PC-3 (cell line): Measurements from ENCODE around the gene AASDHPPT. TPM values are rescaled to one million over a fixed set of nuclear protein-coding genes. Genes with fewer than 3 reads are reported as not detected.

Experiments used
- ATAC-seq: fragments of 200-7000 bp; cut with Tn5 transposase; 2 replicates; pipeline ENCODE4 v1.9.1; 2020; ENCODE audit warnings: mild to moderate bottlenecking, moderate library complexity
- BruUV-seq: library from RNA; stranded (reverse); fragments of 400-500 nt; replicated peaks from 2 replicates; lab custom pipeline; 2021; lab: Mats Ljungman, UMichigan
- CTCF ChIA-PET: fragments of 300-600 bp; sonication (Branson Sonifier 250); formaldehyde crosslinking; loops from one replicate; lab custom pipeline; 2022; ENCODE audit warnings: antibody characterized with exemption; lab: Charles Lee
- POLR2A ChIA-PET: fragments of 300-600 bp; sonication (Branson Sonifier 250); formaldehyde crosslinking; loops from one replicate; lab custom pipeline; 2022; ENCODE audit warnings: antibody characterized with exemption; ENCODE audit not compliant: unreplicated experiment; lab: Charles Lee
- DNase-seq: peaks from one replicate; pipeline ENCODE4 v3.0.0-alpha.2; 2015
- H2AFZ ChIP-seq: fragments of 300-600 bp; sonication (generic); 2 replicates; pipeline ENCODE4 v1.6.0; 2016; ENCODE audit warnings: antibody characterized with exemption, low read length
- H3F3A ChIP-seq: fragments of 300-600 bp; sonication (generic); one replicate; pipeline ENCODE4 v1.6.0; 2017; ENCODE audit warnings: antibody characterized with exemption, low read length, control low read depth, mild to moderate bottlenecking; ENCODE audit not compliant: unreplicated experiment
- H3K27ac ChIP-seq: fragments of 300-600 bp; sonication (generic); 2 replicates; pipeline ENCODE4 v1.5.1; 2016; ENCODE audit warnings: mild to moderate bottlenecking, low read length
- H3K27me3 ChIP-seq: fragments of 300-600 bp; sonication (generic); 2 replicates; pipeline ENCODE4 v1.6.1; 2016; ENCODE audit warnings: low read length, mixed read lengths
- H3K36me3 ChIP-seq: fragments of 300-600 bp; sonication (generic); 2 replicates; pipeline ENCODE4 v1.6.1; 2016; ENCODE audit warnings: low read depth, mixed run types, low read length, mixed read lengths
- H3K4me1 ChIP-seq: fragments of 300-600 bp; sonication (generic); 2 replicates; pipeline ENCODE4 v1.5.1; 2016; ENCODE audit warnings: low read length; ENCODE audit not compliant: insufficient read depth
- H3K4me2 ChIP-seq: fragments of 300-600 bp; sonication (generic); 2 replicates; pipeline ENCODE4 v1.6.0; 2016; ENCODE audit warnings: low read length
- H3K4me3 ChIP-seq: fragments of 300-600 bp; sonication (generic); 2 replicates; pipeline ENCODE4 v1.5.1; 2016; ENCODE audit warnings: mild to moderate bottlenecking, low read length, mixed read lengths
- H3K79me2 ChIP-seq: fragments of 300-600 bp; sonication (generic); 2 replicates; pipeline ENCODE4 v1.6.1; 2017; ENCODE audit warnings: low read length, mixed read lengths
- H3K9ac ChIP-seq: fragments of 300-600 bp; sonication (generic); 2 replicates; pipeline ENCODE4 v1.6.0; 2016; ENCODE audit warnings: mild to moderate bottlenecking, low read length
- H3K9me2 ChIP-seq: fragments of 300-600 bp; sonication (generic); replicated peaks from 2 replicates; pipeline ENCODE4 v1.6.1; 2016; ENCODE audit warnings: mixed run types, low read length, mixed read lengths
- H3K9me3 ChIP-seq: fragments of 300-600 bp; sonication (generic); 2 replicates; pipeline ENCODE4 v1.6.1; 2016; ENCODE audit warnings: low read length, mixed read lengths
- H4K20me1 ChIP-seq: fragments of 300-600 bp; sonication (generic); 2 replicates; pipeline ENCODE4 v1.6.1; 2016; ENCODE audit warnings: low read length, mixed read lengths
- CTCF ChIP-seq: fragments of 300-600 bp; sonication (generic); conservative IDR thresholded peaks from 2 replicates; pipeline ENCODE4 v1.5.1; 2017; ENCODE audit warnings: antibody characterized with exemption, low read depth, mild to moderate bottlenecking, low read length
- EZH2 ChIP-seq: fragments of 300-600 bp; sonication (generic); IDR thresholded peaks from one replicate; pipeline ENCODE4 v1.6.1; 2017; ENCODE audit warnings: antibody characterized with exemption, mild to moderate bottlenecking, low read length; ENCODE audit not compliant: unreplicated experiment
- EZH2phosphoT487 ChIP-seq: fragments of 300-600 bp; sonication (generic); IDR thresholded peaks from 2 replicates; pipeline ENCODE4 v1.6.1; 2018; ENCODE audit warnings: mild to moderate bottlenecking, antibody characterized with exemption, low read length, borderline replicate concordance
- intact Hi-C: fragments of 100-400 bp; cut with micrococcal nuclease; formaldehyde crosslinking; loops from 2 replicates; pipeline ENCODE4 v1.9.0; 2023
- total RNA-seq: library from RNA; depleted of rRNA; stranded (reverse); fragments of >200 nt; gene quantifications from 2 replicates; pipeline ENCODE4 v1.2.3, GENCODE V29; 2014

Gene AASDHPPT
- total RNA-seq, 1 experiment from 2014 or later = 44.2 TPM

GRCh38 chr11:106076171-106076918, 1.1 kb upstream of the AASDHPPT start:
- ATAC-seq (peak; percentile 0), DNase-seq (peak; percentile 17)
- no peaks in the 10 kb centered on the region for H3F3A ChIP-seq
- peak overlapping the region; percentile 43 for H3K9ac ChIP-seq
- intact Hi-C loops = loop anchor here (2.0 to 5.0 kb wide), 2 partner anchors 166 to 204 kb away; no protein-coding TSS in a partner anchor
- no peaks in the 10 kb centered on the region for H3K9me3 ChIP-seq
- peaks cover 17% of the 10 kb centered on the region for H3K36me3 ChIP-seq
- peaks cover 20% of the 10 kb centered on the region for H3K4me1 ChIP-seq
- H3K9me2 ChIP-seq = no peaks in the 10 kb centered on the region
- BruUV-seq = no TSS peak
- peak overlapping the region; percentile 83 for H3K4me3 ChIP-seq
- POLR2A ChIA-PET = no interaction called here
- TF ChIP-seq EZH2 (no peak), CTCF (no peak), EZH2phosphoT487 (no peak)
- no peak overlapping the region for H3K27ac ChIP-seq
- peak overlapping the region; percentile 96 for H2AFZ ChIP-seq
- no peaks in the 10 kb centered on the region for H3K27me3 ChIP-seq
- peak overlapping the region; percentile 90 for H3K4me2 ChIP-seq
- CTCF ChIA-PET = interaction anchor here (0.6 to 0.9 kb wide), 2 partner anchors 104 to 213 kb away, joined by 3 to 6 read pairs; no protein-coding TSS in a partner anchor
- H3K79me2 ChIP-seq = peaks cover 39% of the 10 kb centered on the region
- peaks cover 5% of the 10 kb centered on the region; the same call in 1 of the 2 replicates for H4K20me1 ChIP-seq

- Histone ChIP-seq H3K36me3 (peaks cover 20% of the 10 kb centered on the region), H3K9ac (peak within 1 kb of the TSS; percentile 97), H3K9me3 (no peaks in the 10 kb centered on the region), H3K4me2 (peak within 1 kb of the TSS; percentile 90), H3K9me2 (no peaks in the 10 kb centered on the region), H3K27me3 (no peaks in the 10 kb centered on the region), H3K27ac (peak within 1 kb of the TSS; percentile 65), H3F3A (no peaks in the 10 kb centered on the region), H2AFZ (peak within 1 kb of the TSS; percentile 96), H3K4me3 (peak within 1 kb of the TSS; percentile 91), H3K79me2 (peaks cover 43% of the 10 kb centered on the region), H3K4me1 (peaks cover 20% of the 10 kb centered on the region), H4K20me1 (peaks cover 7% of the 10 kb centered on the region; the same call in 1 of the 2 replicates)
- POLR2A ChIA-PET = interaction anchor here (0.5 to 0.6 kb wide), 11 partner anchors 10 to 1763 kb away, joined by 3 to 9 read pairs (median 5); no protein-coding TSS in a partner anchor
- peak; percentile 74 for TF ChIP-seq CTCF
- TF ChIP-seq EZH2phosphoT487 = no peak
- intact Hi-C loops = loop anchor here (1.0 to 5.0 kb wide), 4 partner anchors 55 to 205 kb away; partner anchors contain the start of gene MSANTD4
- peak; percentile 93 for ATAC-seq
- CTCF ChIA-PET = interaction anchor here (0.6 to 0.9 kb wide), 2 partner anchors 104 to 214 kb away, joined by 3 to 6 read pairs; no protein-coding TSS in a partner anchor
- DNase-seq = peak; percentile 100
- TSS peak; percentile 63 for BruUV-seq
These were observed 398 bp upstream of the AASDHPPT start, which contains the start of gene KBTBD3 for GRCh38 chr11:106076919-106077608. KBTBD3 (minus strand) TSS chr11:106077347; CDS start chr11:106059097, 18,250 bp downstream.
